ENCODE results near the gene MLLT3.

Gene MLLT3

GRCh38 chr9:20481437-20481836 lies 140.9 kb downstream of the MLLT3 start:
- H3K9me3 ChIP-seq (replicated peaks; ENCODE audit: low read length) = no peaks in the 10 kb centered on the region
- H3K9ac ChIP-seq (ENCODE audit: low read depth, low read length) = no peak overlapping the region
- no peak overlapping the region for H3K4me3 ChIP-seq (ENCODE audit: low read length)
- H3K36me3 ChIP-seq (ENCODE audit: insufficient read depth, low read length) = no peaks in the 10 kb centered on the region
- peaks cover 13% of the 10 kb centered on the region for H3K4me1 ChIP-seq (ENCODE audit: control insufficient read depth, insufficient read depth, low read length)
- H3K4me2 ChIP-seq (ENCODE audit: low read length) = no peak overlapping the region
- no peaks in the 10 kb centered on the region for H3K27me3 ChIP-seq (ENCODE audit: control insufficient read depth, insufficient read depth, low read length)

- Histone ChIP-seq H3K4me2 (ENCODE audit: low read length) (no peak overlapping the region), H3K4me1 (ENCODE audit: control insufficient read depth, insufficient read depth, low read length) (peaks cover 13% of the 10 kb centered on the region), H3K4me3 (ENCODE audit: low read length) (no peak overlapping the region), H3K9ac (ENCODE audit: low read depth, low read length) (no peak overlapping the region), H3K36me3 (ENCODE audit: insufficient read depth, low read length) (no peaks in the 10 kb centered on the region), H3K27me3 (ENCODE audit: control insufficient read depth, insufficient read depth, low read length) (no peaks in the 10 kb centered on the region), H3K9me3 (replicated peaks; ENCODE audit: low read length) (no peaks in the 10 kb centered on the region)
Measured at GRCh38 chr9:20480249-20480648, 142.1 kb downstream of the MLLT3 start.

- peaks cover 13% of the 10 kb centered on the region for H3K4me1 ChIP-seq (ENCODE audit: control insufficient read depth, insufficient read depth, low read length)
- no peaks in the 10 kb centered on the region for H3K9me3 ChIP-seq (replicated peaks; ENCODE audit: low read length)
- no peaks in the 10 kb centered on the region for H3K36me3 ChIP-seq (ENCODE audit: insufficient read depth, low read length)
- H3K9ac ChIP-seq (ENCODE audit: low read depth, low read length) = no peak overlapping the region
- no peaks in the 10 kb centered on the region for H3K27me3 ChIP-seq (ENCODE audit: control insufficient read depth, insufficient read depth, low read length)
- H3K4me3 ChIP-seq (ENCODE audit: low read length) = no peak overlapping the region
- no peak overlapping the region for H3K4me2 ChIP-seq (ENCODE audit: low read length)
Measured at GRCh38 chr9:20479419-20480155, 142.7 kb downstream of the MLLT3 start.

- Histone ChIP-seq H3K9me3 (replicated peaks; ENCODE audit: low read length) (no peaks in the 10 kb centered on the region), H3K36me3 (ENCODE audit: insufficient read depth, low read length) (no peaks in the 10 kb centered on the region), H3K27me3 (ENCODE audit: control insufficient read depth, insufficient read depth, low read length) (no peaks in the 10 kb centered on the region), H3K4me1 (ENCODE audit: control insufficient read depth, insufficient read depth, low read length) (peaks cover 13% of the 10 kb centered on the region), H3K4me2 (ENCODE audit: low read length) (no peak overlapping the region), H3K9ac (ENCODE audit: low read depth, low read length) (no peak overlapping the region), H3K4me3 (ENCODE audit: low read length) (no peak overlapping the region)
Measured at GRCh38 chr9:20478786-20479185, 143.5 kb downstream of the MLLT3 start.

- Histone ChIP-seq H3K27me3 (ENCODE audit: control insufficient read depth, insufficient read depth, low read length) (no peaks in the 10 kb centered on the region), H3K9ac (ENCODE audit: low read depth, low read length) (no peak overlapping the region), H3K36me3 (ENCODE audit: insufficient read depth, low read length) (no peaks in the 10 kb centered on the region), H3K4me2 (ENCODE audit: low read length) (no peak overlapping the region), H3K4me3 (ENCODE audit: low read length) (no peak overlapping the region), H3K4me1 (ENCODE audit: control insufficient read depth, insufficient read depth, low read length) (peaks cover 19% of the 10 kb centered on the region), H3K9me3 (replicated peaks; ENCODE audit: low read length) (no peaks in the 10 kb centered on the region)
Measured at GRCh38 chr9:20477940-20478620, 144.2 kb downstream of the MLLT3 start.

- Histone ChIP-seq H3K36me3 (ENCODE audit: insufficient read depth, low read length) (no peaks in the 10 kb centered on the region), H3K27me3 (ENCODE audit: control insufficient read depth, insufficient read depth, low read length) (no peaks in the 10 kb centered on the region), H3K4me1 (ENCODE audit: control insufficient read depth, insufficient read depth, low read length) (peaks cover 28% of the 10 kb centered on the region), H3K9me3 (replicated peaks; ENCODE audit: low read length) (no peaks in the 10 kb centered on the region), H3K4me2 (ENCODE audit: low read length) (no peak overlapping the region), H3K9ac (ENCODE audit: low read depth, low read length) (no peak overlapping the region), H3K4me3 (ENCODE audit: low read length) (no peak overlapping the region)
Measured at GRCh38 chr9:20476912-20477521, 145.3 kb downstream of the MLLT3 start.

GRCh38 chr9:20474496-20474895 lies 147.8 kb downstream of the MLLT3 start:
- Histone ChIP-seq H3K4me3 (ENCODE audit: low read length) (no peak overlapping the region), H3K9ac (ENCODE audit: low read depth, low read length) (no peak overlapping the region), H3K36me3 (ENCODE audit: insufficient read depth, low read length) (no peaks in the 10 kb centered on the region), H3K4me1 (ENCODE audit: control insufficient read depth, insufficient read depth, low read length) (peaks cover 28% of the 10 kb centered on the region), H3K4me2 (ENCODE audit: low read length) (no peak overlapping the region), H3K27me3 (ENCODE audit: control insufficient read depth, insufficient read depth, low read length) (no peaks in the 10 kb centered on the region), H3K9me3 (replicated peaks; ENCODE audit: low read length) (no peaks in the 10 kb centered on the region)

- H3K9me3 ChIP-seq (replicated peaks; ENCODE audit: low read length) = no peaks in the 10 kb centered on the region
- peaks cover 26% of the 10 kb centered on the region for H3K4me1 ChIP-seq (ENCODE audit: control insufficient read depth, insufficient read depth, low read length)
- H3K36me3 ChIP-seq (ENCODE audit: insufficient read depth, low read length) = no peaks in the 10 kb centered on the region
- H3K4me2 ChIP-seq (ENCODE audit: low read length) = peak overlapping the region; percentile 5
- H3K4me3 ChIP-seq (ENCODE audit: low read length) = no peak overlapping the region
- H3K27me3 ChIP-seq (ENCODE audit: control insufficient read depth, insufficient read depth, low read length) = no peaks in the 10 kb centered on the region
- H3K9ac ChIP-seq (ENCODE audit: low read depth, low read length) = no peak overlapping the region
Measured at GRCh38 chr9:20473515-20474013, 148.7 kb downstream of the MLLT3 start.

GRCh38 chr9:20472342-20473045 lies 149.8 kb downstream of the MLLT3 start:
- no peaks in the 10 kb centered on the region for H3K9me3 ChIP-seq (replicated peaks; ENCODE audit: low read length)
- H3K4me1 ChIP-seq (ENCODE audit: control insufficient read depth, insufficient read depth, low read length) = peaks cover 15% of the 10 kb centered on the region
- no peak overlapping the region for H3K9ac ChIP-seq (ENCODE audit: low read depth, low read length)
- H3K4me2 ChIP-seq (ENCODE audit: low read length) = no peak overlapping the region
- no peaks in the 10 kb centered on the region for H3K36me3 ChIP-seq (ENCODE audit: insufficient read depth, low read length)
- no peak overlapping the region for H3K4me3 ChIP-seq (ENCODE audit: low read length)
- no peaks in the 10 kb centered on the region for H3K27me3 ChIP-seq (ENCODE audit: control insufficient read depth, insufficient read depth, low read length)

- H3K36me3 ChIP-seq (ENCODE audit: insufficient read depth, low read length) = no peaks in the 10 kb centered on the region
- no peaks in the 10 kb centered on the region for H3K9me3 ChIP-seq (replicated peaks; ENCODE audit: low read length)
- no peaks in the 10 kb centered on the region for H3K4me1 ChIP-seq (ENCODE audit: control insufficient read depth, insufficient read depth, low read length)
- no peaks in the 10 kb centered on the region for H3K27me3 ChIP-seq (ENCODE audit: control insufficient read depth, insufficient read depth, low read length)
- no peak overlapping the region for H3K4me2 ChIP-seq (ENCODE audit: low read length)
- H3K9ac ChIP-seq (ENCODE audit: low read depth, low read length) = no peak overlapping the region
- H3K4me3 ChIP-seq (ENCODE audit: low read length) = no peak overlapping the region
Measured at GRCh38 chr9:20466328-20467008, 155.8 kb downstream of the MLLT3 start.

- H3K4me3 ChIP-seq (ENCODE audit: low read length) = no peak overlapping the region
- H3K9me3 ChIP-seq (replicated peaks; ENCODE audit: low read length) = no peaks in the 10 kb centered on the region
- H3K9ac ChIP-seq (ENCODE audit: low read depth, low read length) = no peak overlapping the region
- H3K27me3 ChIP-seq (ENCODE audit: control insufficient read depth, insufficient read depth, low read length) = no peaks in the 10 kb centered on the region
- H3K4me1 ChIP-seq (ENCODE audit: control insufficient read depth, insufficient read depth, low read length) = no peaks in the 10 kb centered on the region
- no peaks in the 10 kb centered on the region for H3K36me3 ChIP-seq (ENCODE audit: insufficient read depth, low read length)
- H3K4me2 ChIP-seq (ENCODE audit: low read length) = no peak overlapping the region
Measured at GRCh38 chr9:20464242-20464641, 158.1 kb downstream of the MLLT3 start.

Measured in skeletal muscle satellite cell (primary cell).